H1 (cell line): Measurements from ENCODE around the gene ZNF536. TPM values are rescaled to one million over a fixed set of nuclear protein-coding genes. Genes with fewer than 3 reads are reported as not detected.

ENCODE experiments used
- CTCF ChIA-PET: fragments of 300-600 bp; sonication (Branson Sonifier 250); formaldehyde crosslinking; loops from one replicate; lab custom pipeline; 2021; ENCODE audit not compliant: partially characterized antibody; lab: Charles Lee
- POLR2A ChIA-PET: fragments of 300-600 bp; sonication (Branson Sonifier 250); formaldehyde crosslinking; loops from one replicate; lab custom pipeline; 2021; ENCODE audit warnings: inconsistent platforms; ENCODE audit not compliant: partially characterized antibody; lab: Charles Lee
- DNase-seq, 2 experiments: peaks; one replicate each; pipeline versions ENCODE4 v3.0.0 to v3.0.0-alpha.2; 2010 to 2022; ENCODE audit warnings: low spot score in 2 of 2, low read depth in 1 of 2, mixed read lengths in 1 of 2
- FAIRE-seq: peaks from 2 replicates; lab custom pipeline; 2011; peaks lifted over from hg19 to GRCh38; lab: Jason Lieb, UNC
- H2AFZ ChIP-seq: 2 replicates; pipeline ENCODE4 v1.8.1; 2012; ENCODE audit warnings: low read length, inconsistent platforms
- H2AK5ac ChIP-seq: 2 replicates; pipeline ENCODE4 v1.6.1; 2013; ENCODE audit warnings: low read depth, low read length
- H2BK120ac ChIP-seq: replicated peaks from 2 replicates; pipeline ENCODE3; 2013; ENCODE audit warnings: low read depth, low read length, inconsistent platforms
- H2BK12ac ChIP-seq: 2 replicates; pipeline ENCODE4 v1.6.1; 2013; ENCODE audit warnings: low read depth, low read length
- H2BK15ac ChIP-seq: 2 replicates; pipeline ENCODE4 v1.6.1; 2013; ENCODE audit warnings: low read length
- H2BK20ac ChIP-seq: 2 replicates; pipeline ENCODE4 v1.6.1; 2013; ENCODE audit warnings: low read length
- H2BK5ac ChIP-seq: 2 replicates; pipeline ENCODE4 v1.6.1; 2013; ENCODE audit warnings: low read depth, low read length
- H3K14ac ChIP-seq: 2 replicates; pipeline ENCODE4 v1.6.1; 2013; ENCODE audit warnings: inconsistent platforms; ENCODE audit not compliant: insufficient read length
- H3K18ac ChIP-seq: 2 replicates; pipeline ENCODE4 v1.6.1; 2013; ENCODE audit warnings: low read length; ENCODE audit errors: extremely low read depth
- H3K23ac ChIP-seq: 2 replicates; pipeline ENCODE4 v1.6.1; 2013; ENCODE audit warnings: inconsistent platforms; ENCODE audit not compliant: insufficient read length
- H3K23me2 ChIP-seq: 2 replicates; pipeline ENCODE4 v1.6.1; 2013; ENCODE audit warnings: low read depth, low read length
- H3K27ac ChIP-seq: 2 replicates; pipeline ENCODE4 v1.6.1; 2011; ENCODE audit warnings: low read depth, low read length, inconsistent platforms
- H3K27me3 ChIP-seq, 4 experiments: replicated peaks in 1 of 4; 1 replicate in 1 of 4; 2 replicates in 3 of 4; pipeline versions ENCODE4 v1.6.1 to v1.8.1; 2011 to 2013; ENCODE audit warnings: low read length in 3 of 4, mild to moderate bottlenecking in 3 of 4, inconsistent platforms in 2 of 4, mixed read lengths in 2 of 4, moderate library complexity in 1 of 4; ENCODE audit not compliant: control insufficient read depth in 3 of 4, insufficient read depth in 3 of 4; ENCODE audit errors: extremely low read depth in 1 of 4
- H3K36me3 ChIP-seq, 4 experiments: 2 replicates each; pipeline versions ENCODE4 v1.6.1 to v1.8.1; 2011 to 2013; ENCODE audit warnings: mild to moderate bottlenecking in 4 of 4, low read length in 3 of 4, moderate library complexity in 2 of 4, control low read depth in 1 of 4, inconsistent platforms in 1 of 4; ENCODE audit not compliant: insufficient read depth in 4 of 4, control insufficient read depth in 2 of 4
- H3K4ac ChIP-seq: replicated peaks from 2 replicates; pipeline ENCODE3; 2013; ENCODE audit warnings: low read length, low read depth, mixed read lengths, inconsistent platforms; ENCODE audit not compliant: insufficient read length
- H3K4me1 ChIP-seq, 4 experiments: replicated peaks in 1 of 4; 1 replicate in 1 of 4; 2 replicates in 3 of 4; pipeline versions ENCODE4 v1.6.1 to v1.8.1; 2011 to 2013; ENCODE audit warnings: low read length in 3 of 4, inconsistent platforms in 2 of 4, mixed read lengths in 1 of 4; ENCODE audit not compliant: insufficient read depth in 4 of 4, control insufficient read depth in 3 of 4
- H3K4me2 ChIP-seq, 2 experiments: 2 replicates each; pipeline versions ENCODE4 v1.6.1 to v1.8.1; 2011 to 2013; ENCODE audit warnings: low read depth in 2 of 2, low read length in 2 of 2, control low read depth in 1 of 2, inconsistent platforms in 1 of 2, mild to moderate bottlenecking in 1 of 2; ENCODE audit not compliant: insufficient read depth in 1 of 2
- H3K4me3 ChIP-seq, 4 experiments: fragments of 200-600, 300-600 bp in 1 of 4; sonication (generic), shearing (Covaris generic), sonication (Bioruptor Twin) in 1 of 4; 2 replicates each; pipeline versions ENCODE4 v1.5.1 to v1.8.1; 2011 to 2016; ENCODE audit warnings: low read length in 4 of 4, low read depth in 3 of 4, control low read depth in 2 of 4, inconsistent platforms in 2 of 4, mild to moderate bottlenecking in 2 of 4, mixed read lengths in 1 of 4, moderate library complexity in 1 of 4; ENCODE audit not compliant: insufficient read depth in 2 of 4; ENCODE audit errors: extremely low read depth in 1 of 4
- H3K56ac ChIP-seq: replicated peaks from 2 replicates; pipeline ENCODE3; 2013; ENCODE audit warnings: low read depth, mild to moderate bottlenecking, mixed read lengths, low read length, inconsistent platforms; ENCODE audit not compliant: insufficient read length
- H3K79me1 ChIP-seq: 2 replicates; pipeline ENCODE4 v1.6.1; 2013; ENCODE audit warnings: low read depth, low read length, control low read depth
- H3K79me2 ChIP-seq, 2 experiments: 2 replicates each; pipeline versions ENCODE4 v1.6.1 to v1.8.1; 2012 to 2013; ENCODE audit warnings: low read length in 2 of 2, mild to moderate bottlenecking in 2 of 2, inconsistent platforms in 1 of 2; ENCODE audit not compliant: insufficient read depth in 2 of 2, control insufficient read depth in 1 of 2
- H3K9ac ChIP-seq, 4 experiments: replicated peaks in 1 of 4; 1 replicate in 1 of 4; 2 replicates in 3 of 4; pipeline versions ENCODE4 v1.6.1 to v1.8.1; 2011 to 2013; ENCODE audit warnings: low read depth in 3 of 4, low read length in 3 of 4, control low read depth in 2 of 4, mild to moderate bottlenecking in 2 of 4, moderate library complexity in 2 of 4, inconsistent platforms in 1 of 4; ENCODE audit errors: extremely low read depth in 1 of 4
- H3K9me3 ChIP-seq, 2 experiments: 2 replicates each; pipeline versions ENCODE4 v1.6.1 to v1.8.1; 2012 to 2013; ENCODE audit warnings: mild to moderate bottlenecking in 2 of 2, moderate library complexity in 2 of 2, control low read depth in 1 of 2, inconsistent platforms in 1 of 2, low read depth in 1 of 2, low read length in 1 of 2, mixed read lengths in 1 of 2; ENCODE audit not compliant: insufficient read depth in 2 of 2
- H4K20me1 ChIP-seq, 2 experiments: replicated peaks in 1 of 2; 2 replicates each; pipeline versions ENCODE3 to v1.8.1; 2011 to 2013; ENCODE audit warnings: inconsistent platforms in 2 of 2, low read length in 2 of 2, mild to moderate bottlenecking in 1 of 2; ENCODE audit not compliant: insufficient read depth in 2 of 2, control insufficient read depth in 1 of 2
- H4K5ac ChIP-seq: 2 replicates; pipeline ENCODE4 v1.6.1; 2013; ENCODE audit warnings: low read length, low read depth, mixed read lengths, inconsistent platforms; ENCODE audit not compliant: insufficient read length
- H4K8ac ChIP-seq: 2 replicates; pipeline ENCODE4 v1.8.0; 2013; ENCODE audit warnings: mild to moderate bottlenecking, moderate library complexity, low read length, inconsistent platforms; ENCODE audit not compliant: insufficient read depth; ENCODE audit errors: extremely low read depth
- H4K91ac ChIP-seq: replicated peaks from 2 replicates; pipeline ENCODE3; 2013; ENCODE audit warnings: low read length, mixed read lengths, inconsistent platforms; ENCODE audit not compliant: insufficient read length
- ASH2L ChIP-seq: fragments of 200-600, 300-600 bp; sonication (generic); IDR thresholded peaks from one replicate; pipeline ENCODE4 v1.7.1; 2017; ENCODE audit warnings: low read length
- CBX5 ChIP-seq: fragments of 300-800, 300-1000 bp; sonication (generic); IDR thresholded peaks from 2 replicates; pipeline ENCODE4 v1.7.1; 2016; ENCODE audit warnings: antibody characterized with exemption, low read length, low read depth
- EP300 ChIP-seq, 2 experiments: IDR thresholded peaks; 1 replicate in 1 of 2; 2 replicates in 1 of 2; pipeline ENCODE4 v1.6.1; 2011 to 2012; ENCODE audit warnings: low read depth in 2 of 2, low read length in 2 of 2, mild to moderate bottlenecking in 2 of 2, borderline replicate concordance in 1 of 2, inconsistent platforms in 1 of 2, moderate library complexity in 1 of 2
- EZH2 ChIP-seq: fragments of 200-600 bp; sonication (generic); IDR thresholded peaks from 2 replicates; pipeline ENCODE4 v1.7.1; 2012; ENCODE audit warnings: low read depth, mild to moderate bottlenecking, moderate library complexity, low read length, inconsistent platforms; ENCODE audit not compliant: severe bottlenecking
- HDAC2 ChIP-seq, 2 experiments: fragments of 300-600 bp in 1 of 2; sonication (generic) in 1 of 2; IDR thresholded peaks; 2 replicates each; pipeline ENCODE4 v1.6.1; 2011 to 2012; ENCODE audit warnings: low read depth in 2 of 2, low read length in 2 of 2, mild to moderate bottlenecking in 2 of 2, moderate library complexity in 2 of 2, borderline replicate concordance in 1 of 2, inconsistent platforms in 1 of 2
- RBBP5 ChIP-seq: IDR thresholded peaks from 2 replicates; pipeline ENCODE4 v1.7.1; 2012; ENCODE audit warnings: low read depth, mild to moderate bottlenecking, inconsistent platforms, low read length, moderate library complexity, borderline replicate concordance
- RNF2 ChIP-seq: fragments of 200-900, 300-1000 bp; sonication (generic); IDR thresholded peaks from 2 replicates; pipeline ENCODE4 v1.7.1; 2016; ENCODE audit warnings: borderline replicate concordance, low read depth, mild to moderate bottlenecking, antibody characterized with exemption, low read length; ENCODE audit not compliant: poor library complexity, severe bottlenecking; ENCODE audit errors: missing control alignments
- WGBS, 2 experiments: shearing (Covaris generic) in 1 of 2; methylation state at CpG; one replicate each; pipeline versions ENCODE4 v1.1.6 to v1.1.7; 2013 to 2015; ENCODE audit warnings: low lambda C conversion rate in 2 of 2, mixed read lengths in 2 of 2, inconsistent platforms in 1 of 2, low coverage in 1 of 2, missing lambda C conversion rate in 1 of 2; ENCODE audit not compliant: insufficient replicate concordance in 2 of 2, insufficient coverage in 1 of 2, insufficient read length in 1 of 2; ENCODE audit errors: extremely low coverage in 1 of 2, missing lambda C conversion rate in 1 of 2; 5-methylcytosine and 5-hydroxymethylcytosine counted together
- polyA plus RNA-seq, 7 experiments: library from polyadenylated mRNA; depleted of rRNA in 3 of 7; stranded (reverse) in 5 of 7; unstranded in 2 of 7; fragments of >200 nt in 5 of 7; fragments of 200-250 nt in 2 of 7; gene quantifications; 1 replicate in 5 of 7; 2 replicates in 1 of 7; 4 replicates in 1 of 7; pipeline versions ENCODE4 v1.2.1 to v1.2.3, GENCODE V29; 2011 to 2013; ENCODE audit warnings: missing spikeins in 2 of 7, mixed read lengths in 2 of 7
- total RNA-seq: library from RNA; stranded (reverse); fragmentation: NEBNext Ultra II Directional; extraction: Animal tissue kit (Norgen Biotek cat#: 25700); gene quantifications from 2 replicates; pipeline ENCODE4 v1.2.1, GENCODE V29; 2021

Gene ZNF536
- total and polyA plus RNA-seq, 2 of the 8 experiments (the other 6 are each of a cell fraction or from before 2014, with no cell fraction given) = 0.09 to 0.11 TPM

GRCh38 chr19:30539315-30539714, 167.1 kb downstream of the ZNF536 start:
- Histone ChIP-seq H3K23ac (no peak overlapping the region), H4K20me1 (no peaks in the 10 kb centered on the region), H3K4ac (no peak overlapping the region), H2BK15ac (no peak overlapping the region), H3K4me3 (no peak overlapping the region), H3K4me1 (no peaks in the 10 kb centered on the region; a peak in 1 of 7 replicates), H2BK5ac (no peak overlapping the region), H3K18ac (no peak overlapping the region), H4K5ac (no peak overlapping the region), H3K36me3 (no peaks in the 10 kb centered on the region), H3K4me2 (no peak overlapping the region), H2AFZ (no peak overlapping the region), H3K9ac (no peak overlapping the region), H2BK120ac (no peak overlapping the region), H4K8ac (no peak overlapping the region), H4K91ac (no peak overlapping the region), H3K56ac (no peak overlapping the region), H3K27ac (no peak overlapping the region), H3K14ac (no peak overlapping the region), H3K9me3 (no peaks in the 10 kb centered on the region; a peak in 1 of 4 replicates), H2AK5ac (no peak overlapping the region), H3K27me3 (no peaks in the 10 kb centered on the region), H2BK12ac (no peak overlapping the region), H3K23me2 (no peaks in the 10 kb centered on the region), H2BK20ac (no peak overlapping the region), H3K79me2 (no peaks in the 10 kb centered on the region), H3K79me1 (no peaks in the 10 kb centered on the region)
- POLR2A ChIA-PET = no interaction called here
- WGBS, 2 experiments = 88% methylated on average over 4 of the region's 4 CpGs; no CpG with 5 or more reads in 1 of the 2 experiments
- CTCF ChIA-PET = no interaction called here
- no peak for TF ChIP-seq ASH2L
- TF ChIP-seq EP300 (IDR thresholded peaks at IDR 0.05; ENCODE audit: borderline replicate concordance in 1 of 2, low read depth in 2 of 2, low read length in 2 of 2) = no peak
- TF ChIP-seq RNF2 = no peak
- no peak for TF ChIP-seq RBBP5
- no peak for TF ChIP-seq EZH2
- TF ChIP-seq CBX5 = no peak
- no peak for TF ChIP-seq HDAC2 (IDR thresholded peaks at IDR 0.05; ENCODE audit: borderline replicate concordance in 1 of 2, low read depth in 2 of 2, low read length in 2 of 2)
- FAIRE-seq (no peak), DNase-seq (no peak)
